Measurements from ENCODE around the gene MYO7B.

DNA sequence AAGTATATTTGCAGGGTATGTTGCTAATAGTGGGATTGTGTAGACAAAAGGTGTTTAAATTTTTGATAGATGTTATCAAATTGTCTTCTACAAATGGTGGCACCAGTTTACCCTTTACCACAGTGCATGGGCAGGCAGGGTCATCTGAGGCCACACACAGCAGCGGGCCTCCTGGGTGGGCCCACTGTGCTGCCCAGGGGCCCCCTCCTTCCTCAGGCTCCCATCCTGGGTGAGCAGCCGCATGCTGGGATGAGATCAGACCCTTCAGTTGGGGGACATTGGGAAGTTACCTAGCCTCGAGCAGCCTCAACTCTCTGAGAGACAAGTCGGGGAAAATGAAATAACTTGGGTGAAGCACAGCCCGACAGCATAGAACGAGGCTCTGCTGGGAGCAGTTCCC lies 9.7 kb downstream of the MYO7B start:
- TF ChIP-seq POLR2A (IDR thresholded peaks at IDR 0.05) (no peak), CTCF (IDR thresholded peaks at IDR 0.05) (no peak)

Data from uterus (tissue), 2 donors.